HG03342 (cell line): ENCODE results near the gene EPAS1.

ENCODE experiments used
- ATAC-seq: cut with Tn5 transposase; IDR thresholded peaks from one replicate; pipeline ENCODE4 v1.9.1; 2021; ENCODE audit warnings: mild to moderate bottlenecking, moderate library complexity; ENCODE audit not compliant: unreplicated experiment

Gene EPAS1

GRCh38 chr2:46337208-46337994 lies 40.2 kb downstream of the EPAS1 start:
- ATAC-seq, result no peak

- ATAC-seq, result no peak
Observed at GRCh38 chr2:46338674-46339073, 41.5 kb downstream of the EPAS1 start.

- no peak for ATAC-seq
Observed at GRCh38 chr2:46339200-46339599, 42.0 kb downstream of the EPAS1 start.

- no peak for ATAC-seq
Observed at GRCh38 chr2:46339676-46340459, 42.7 kb downstream of the EPAS1 start.

- no peak for ATAC-seq
Observed at GRCh38 chr2:46340740-46341420, 43.7 kb downstream of the EPAS1 start.

GRCh38 chr2:46342566-46343315 lies 45.5 kb downstream of the EPAS1 start:
- ATAC-seq, result no peak

- ATAC-seq, result no peak
Observed at GRCh38 chr2:46344706-46345105, 47.5 kb downstream of the EPAS1 start.

GRCh38 chr2:46345775-46346174 lies 48.6 kb downstream of the EPAS1 start:
- ATAC-seq, result no peak

GRCh38 chr2:46346719-46347118 lies 49.5 kb downstream of the EPAS1 start:
- no peak for ATAC-seq

GRCh38 chr2:46347648-46348280 lies 50.6 kb downstream of the EPAS1 start:
- ATAC-seq, result no peak

- no peak for ATAC-seq
Observed at GRCh38 chr2:46349115-46349547, 51.9 kb downstream of the EPAS1 start.

GRCh38 chr2:46350029-46350689 lies 53.0 kb downstream of the EPAS1 start:
- no peak for ATAC-seq

GRCh38 chr2:46351098-46351749 lies 54.0 kb downstream of the EPAS1 start:
- no peak for ATAC-seq

GRCh38 chr2:46351750-46352138 lies 54.5 kb downstream of the EPAS1 start:
- ATAC-seq, result no peak

GRCh38 chr2:46352621-46353020 lies 55.4 kb downstream of the EPAS1 start:
- no peak for ATAC-seq

- ATAC-seq, result no peak
Observed at GRCh38 chr2:46353509-46353908, 56.3 kb downstream of the EPAS1 start.

GRCh38 chr2:46355756-46356155 lies 58.5 kb downstream of the EPAS1 start:
- no peak for ATAC-seq

GRCh38 chr2:46356991-46357390 lies 59.8 kb downstream of the EPAS1 start:
- no peak for ATAC-seq

GRCh38 chr2:46358713-46359112 lies 61.5 kb downstream of the EPAS1 start:
- ATAC-seq, result no peak
